ENCODE results near the gene COA8.
A peak's percentile ranks its signal among the peaks of the same experiment; 100 is the strongest.

COA8 gene

GRCh38 chr14:103562429-103563225 lies at the start of gene COA8, which contains the start of gene BAG5:
Gene COA8 (plus strand): TSS chr14:103562960. CDS start chr14:103563002, 42 bp downstream.
Gene BAG5 (minus strand): TSS chr14:103562657. CDS start chr14:103561164, 1,493 bp downstream.
- DNase-seq (ENCODE audit: low read depth in 2 of 2): peak; percentile 67 to 72

GRCh38 chr14:103514596-103515421 lies 48.0 kb upstream of the COA8 start:
- DNase-seq (ENCODE audit: low read depth in 2 of 2): no peak

- DNase-seq (ENCODE audit: low read depth in 2 of 2): no peak
Observed at GRCh38 chr14:103516426-103517173, 46.2 kb upstream of the COA8 start.

GRCh38 chr14:103517174-103517566 lies 45.6 kb upstream of the COA8 start:
- DNase-seq (ENCODE audit: low read depth in 2 of 2): no peak

- DNase-seq (ENCODE audit: low read depth in 2 of 2): no peak
Observed at GRCh38 chr14:103517721-103518421, 44.9 kb upstream of the COA8 start.

- peak in 1 of 2 donors; percentile 48 for DNase-seq (ENCODE audit: low read depth in 2 of 2)
Observed at GRCh38 chr14:103518422-103519042, 44.2 kb upstream of the COA8 start.

GRCh38 chr14:103519043-103519836 lies 43.5 kb upstream of the COA8 start:
- no peak for DNase-seq (ENCODE audit: low read depth in 2 of 2)

GRCh38 chr14:103519837-103520212 lies 42.9 kb upstream of the COA8 start:
- DNase-seq (ENCODE audit: low read depth in 2 of 2): no peak

GRCh38 chr14:103520269-103520656 lies 42.5 kb upstream of the COA8 start:
- no peak for DNase-seq (ENCODE audit: low read depth in 2 of 2)

- DNase-seq (ENCODE audit: low read depth in 2 of 2): peak; percentile 21 to 38
Observed at GRCh38 chr14:103520657-103521437, 41.9 kb upstream of the COA8 start.

GRCh38 chr14:103521438-103521950 lies 41.3 kb upstream of the COA8 start:
- no peak for DNase-seq (ENCODE audit: low read depth in 2 of 2)

GRCh38 chr14:103521951-103522563 lies 40.7 kb upstream of the COA8 start:
- DNase-seq (ENCODE audit: low read depth in 2 of 2): no peak

- no peak for DNase-seq (ENCODE audit: low read depth in 2 of 2)
Observed at GRCh38 chr14:103522649-103523574, 39.8 kb upstream of the COA8 start, which contains the start of gene CKB. Gene CKB (minus strand): TSS chr14:103522830. CDS start chr14:103522493, 337 bp downstream.

GRCh38 chr14:103523575-103523954 lies 39.2 kb upstream of the COA8 start:
- no peak for DNase-seq (ENCODE audit: low read depth in 2 of 2)

- no peak for DNase-seq (ENCODE audit: low read depth in 2 of 2)
Observed at GRCh38 chr14:103524002-103524935, 38.5 kb upstream of the COA8 start.
